Body of pancreas (tissue), 4 donors: ENCODE measurements around the gene PRPS1. TPM values are rescaled to one million over a fixed set of nuclear protein-coding genes. Genes with fewer than 3 reads are reported as not detected.

ENCODE experiments used
- ATAC-seq: fragments of 150-250 bp; one replicate; pipeline ENCODE4 v1.9.1; 2016
- DNase-seq, 4 donors: peaks; one replicate each; pipeline ENCODE4 v3.0.0-alpha.2; 2019
- H3K27ac ChIP-seq, 4 donors: fragments of 200-600 bp; sonication (generic); 1 replicate in 3 of 4; 2 replicates in 1 of 4; pipeline versions ENCODE4 v1.5.1 to v1.6.1; 2016 to 2019; ENCODE audit warnings: mild to moderate bottlenecking in 1 of 4, mixed read lengths in 1 of 4, moderate library complexity in 1 of 4
- H3K27me3 ChIP-seq, 2 donors: fragments of 200-600 bp; sonication (generic); one replicate each; pipeline ENCODE4 v1.6.0; 2016; ENCODE audit warnings: mild to moderate bottlenecking in 1 of 2
- H3K36me3 ChIP-seq, 2 donors: fragments of 200-600 bp; sonication (generic); replicated peaks in 1 of 2; 2 replicates each; pipeline ENCODE4 v1.5.1; 2016; ENCODE audit warnings: low read depth in 2 of 2; ENCODE audit not compliant: insufficient read depth in 1 of 2
- H3K4me1 ChIP-seq: fragments of 200-600 bp; sonication (generic); one replicate; pipeline ENCODE4 v1.6.0; 2016
- H3K4me3 ChIP-seq, 2 donors: fragments of 200-600 bp; sonication (generic); 1 replicate in 1 of 2; 2 replicates in 1 of 2; pipeline ENCODE4 v1.5.1; 2016 to 2019
- H3K9me3 ChIP-seq, 3 donors: fragments of 200-600 bp; sonication (generic); 1 replicate in 2 of 3; 2 replicates in 1 of 3; pipeline ENCODE4 v1.5.1; 2016
- CTCF ChIP-seq, 7 experiments: fragments of 450-650 bp in 4 of 7; fragments of 200-600 bp in 3 of 7; sonication (generic) in 3 of 7; IDR thresholded peaks; one replicate each; pipeline ENCODE4 v1.5.1; 2016 to 2019; ENCODE audit warnings: antibody characterized with exemption in 7 of 7
- POLR2A ChIP-seq, 3 donors: fragments of 450-650 bp; IDR thresholded peaks; one replicate each; pipeline ENCODE4 v1.6.1; 2016; ENCODE audit warnings: antibody characterized with exemption in 3 of 3, mild to moderate bottlenecking in 2 of 3
- WGBS, 2 donors: methylation state at CpG; one replicate each; pipeline ENCODE4 v1.1.5; 2017; 5-methylcytosine and 5-hydroxymethylcytosine counted together
- intact Hi-C: fragments of 100-400 bp; cut with DNase I; formaldehyde crosslinking; loops from one replicate; pipeline ENCODE4 v1.15.1; 2023
- total RNA-seq, 2 donors: library from RNA; depleted of rRNA; stranded (reverse); fragments of >200 nt; gene quantifications; one replicate each; pipeline ENCODE4 v1.1.0, GENCODE V29; 2016

The PRPS1 gene
- total RNA-seq: 10 to 100 TPM in 1 of 2 donors, 1 to 10 TPM in 1; 6.5 to 18.1 TPM

- peak within 1 kb of the TSS; percentile 23 to 85 (median 65) for H3K27ac ChIP-seq
- intact Hi-C loops: no loop called here
- no peaks in the 10 kb centered on the region for H3K36me3 ChIP-seq
- H3K9me3 ChIP-seq: no peaks in the 10 kb centered on the region
- TF ChIP-seq CTCF (IDR thresholded peaks at IDR 0.05) (peak in 2 of 7 experiments; percentile 6 to 7), POLR2A (IDR thresholded peaks at IDR 0.05) (peak; percentile 44 to 82 (median 79))
- ATAC-seq: peak; percentile 99
- no peaks in the 10 kb centered on the region for H3K27me3 ChIP-seq
- peak; percentile 89 to 94 (median 90) for DNase-seq
- peak within 1 kb of the TSS in 1 of 2 donors; percentile 48 for H3K4me3 ChIP-seq
- 0 to 1% methylated on average over 3 to 37 of the region's 37 CpGs for WGBS, 2 donors
- H3K4me1 ChIP-seq: peaks cover 6% of the 10 kb centered on the region
Observed at GRCh38 chrX:107627838-107628661, at the start of gene PRPS1. PRPS1 (plus strand) TSS chrX:107628510; CDS start chrX:107628629, 119 bp downstream.

- intact Hi-C loops: no loop called here
- WGBS, 2 donors: 89 to 90% methylated on average over 2 to 3 of the region's 3 CpGs
- Histone ChIP-seq H3K9me3 (no peaks in the 10 kb centered on the region), H3K4me3 (no peak overlapping the region), H3K27me3 (no peaks in the 10 kb centered on the region), H3K27ac (no peak overlapping the region), H3K36me3 (no peaks in the 10 kb centered on the region), H3K4me1 (peaks cover under 1% of the 10 kb centered on the region)
- DNase-seq (no peak), ATAC-seq (no peak)
- no peak for TF ChIP-seq CTCF (IDR thresholded peaks at IDR 0.05)
- no peak for TF ChIP-seq POLR2A (IDR thresholded peaks at IDR 0.05)
Observed at GRCh38 chrX:107579956-107580355, 48.4 kb upstream of the PRPS1 start.

GRCh38 chrX:107581923-107582322, 46.4 kb upstream of the PRPS1 start:
- H3K9me3 ChIP-seq: no peaks in the 10 kb centered on the region
- intact Hi-C loops: no loop called here
- no peaks in the 10 kb centered on the region for H3K4me1 ChIP-seq
- no peaks in the 10 kb centered on the region for H3K27me3 ChIP-seq
- H3K4me3 ChIP-seq: no peak overlapping the region
- H3K27ac ChIP-seq: no peak overlapping the region
- no peaks in the 10 kb centered on the region for H3K36me3 ChIP-seq
- no peak for ATAC-seq
- no peak for DNase-seq
- no peak for TF ChIP-seq POLR2A (IDR thresholded peaks at IDR 0.05)
- TF ChIP-seq CTCF (IDR thresholded peaks at IDR 0.05): no peak
- WGBS, 2 donors: 92 to 98% methylated on average over 4 of the region's 4 CpGs

GRCh38 chrX:107589243-107589642, 39.1 kb upstream of the PRPS1 start:
- no peaks in the 10 kb centered on the region for H3K9me3 ChIP-seq
- no peaks in the 10 kb centered on the region for H3K27me3 ChIP-seq
- TF ChIP-seq POLR2A (IDR thresholded peaks at IDR 0.05) (no peak), CTCF (IDR thresholded peaks at IDR 0.05) (no peak)
- no peaks in the 10 kb centered on the region for H3K4me1 ChIP-seq
- H3K36me3 ChIP-seq: no peaks in the 10 kb centered on the region
- DNase-seq (no peak), ATAC-seq (no peak)
- 88 to 95% methylated on average over 6 of the region's 6 CpGs for WGBS, 2 donors
- no peak overlapping the region for H3K4me3 ChIP-seq
- H3K27ac ChIP-seq: no peak overlapping the region
- intact Hi-C loops: no loop called here
